Germinal center (tissue), 1 donor: ENCODE measurements around the gene GALNTL6.

Source experiments
- DNase-seq: peaks from one replicate; pipeline ENCODE4 v3.0.0; 2012; ENCODE audit warnings: mixed read lengths, low spot score

GALNTL6 gene

DNA sequence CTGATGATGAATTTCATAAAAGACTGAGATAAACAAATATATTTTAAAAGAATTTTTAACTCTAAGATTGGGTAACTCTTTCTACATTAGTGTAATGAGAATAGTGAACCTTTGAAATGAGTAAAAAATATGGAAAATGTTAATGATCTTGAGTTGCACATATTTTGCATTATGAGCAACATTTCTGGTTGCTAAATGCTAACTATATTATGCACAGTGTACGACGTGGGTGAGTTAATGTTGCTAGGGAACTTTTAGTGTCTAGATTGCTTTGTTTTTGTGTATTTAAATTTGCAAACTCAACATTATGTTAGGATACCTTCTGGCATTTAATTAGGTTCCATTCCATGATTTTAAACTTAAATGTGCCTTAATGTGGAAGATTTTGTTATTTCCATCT, 742.5 kb downstream of the GALNTL6 start:
- no peak for DNase-seq

DNA sequence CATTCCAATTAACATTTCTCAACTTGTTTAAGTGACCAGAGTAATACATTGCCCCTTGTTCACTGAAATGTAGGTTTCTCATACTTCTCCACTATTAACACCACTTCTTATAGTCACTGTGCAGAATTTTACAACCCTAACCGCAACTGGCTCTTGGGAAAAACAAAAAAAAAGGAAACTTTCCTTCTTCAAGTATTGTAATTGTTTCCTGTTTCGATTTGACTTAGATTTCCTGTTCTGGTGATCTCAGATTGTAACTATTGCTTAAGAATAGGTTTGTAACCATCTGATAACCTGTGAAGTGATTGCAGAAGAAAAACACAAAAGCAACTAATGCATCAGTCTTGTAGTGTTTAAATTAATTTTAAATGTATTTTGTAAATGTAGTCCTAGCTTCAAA, 760.7 kb downstream of the GALNTL6 start:
- peak; percentile 2 for DNase-seq

DNA sequence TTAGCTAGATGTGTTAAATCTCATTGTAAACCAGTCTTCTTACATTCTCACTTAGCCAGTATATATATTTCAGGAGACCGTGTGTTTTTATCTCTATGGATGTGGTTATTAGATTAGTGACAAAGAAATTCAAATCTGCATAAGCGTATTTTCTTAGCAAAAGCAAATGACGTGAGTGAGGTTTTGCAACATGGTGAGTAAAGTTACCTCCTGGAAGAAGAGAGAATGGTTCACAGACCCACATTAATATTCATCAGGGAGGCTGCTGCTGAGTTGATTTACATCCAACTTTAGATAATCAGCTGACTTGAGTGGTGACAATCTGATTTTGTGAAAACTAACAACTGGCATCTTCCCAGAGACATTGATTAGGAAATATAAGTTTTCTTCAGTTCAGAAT, 765.5 kb downstream of the GALNTL6 start:
- no peak for DNase-seq

DNA sequence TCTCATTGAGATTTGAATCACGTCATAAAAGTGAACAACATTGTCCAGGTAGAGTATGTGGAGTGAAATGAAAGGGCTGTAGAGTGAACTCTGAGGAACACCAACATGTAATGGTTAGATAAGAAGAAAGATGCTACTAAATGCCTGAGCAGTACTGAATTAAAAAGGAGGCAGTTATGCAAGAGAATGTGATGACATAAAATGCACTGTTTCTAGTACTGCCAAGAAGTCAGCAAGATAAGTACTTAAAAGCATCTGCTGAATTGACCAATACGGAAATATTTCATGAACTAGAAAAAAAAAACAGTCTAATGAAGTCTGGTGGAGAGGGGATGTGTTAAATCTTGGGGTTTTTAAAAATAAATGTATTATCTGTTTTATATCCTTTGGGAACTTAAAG, 771.6 kb downstream of the GALNTL6 start:
- no peak for DNase-seq

DNA sequence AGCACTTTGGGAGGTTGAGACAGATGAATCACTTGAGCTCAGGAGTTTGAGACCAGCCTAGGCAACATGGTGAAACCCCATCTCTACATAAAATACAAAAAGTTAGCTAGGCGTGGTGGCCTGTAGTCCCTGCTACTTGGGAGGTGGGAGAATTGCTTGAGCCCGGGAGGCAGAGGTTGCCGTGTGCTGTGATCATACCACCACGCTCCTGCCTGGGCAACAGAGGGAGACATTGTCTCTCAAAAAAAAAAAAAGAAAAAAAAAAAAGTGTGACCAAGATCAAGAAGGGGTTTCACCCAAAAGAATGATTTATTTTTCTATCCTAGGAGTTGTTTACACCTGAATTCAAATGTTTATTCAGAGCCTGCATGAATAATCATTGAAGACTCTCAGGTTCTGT, 783.0 kb downstream of the GALNTL6 start:
- DNase-seq: no peak

DNA sequence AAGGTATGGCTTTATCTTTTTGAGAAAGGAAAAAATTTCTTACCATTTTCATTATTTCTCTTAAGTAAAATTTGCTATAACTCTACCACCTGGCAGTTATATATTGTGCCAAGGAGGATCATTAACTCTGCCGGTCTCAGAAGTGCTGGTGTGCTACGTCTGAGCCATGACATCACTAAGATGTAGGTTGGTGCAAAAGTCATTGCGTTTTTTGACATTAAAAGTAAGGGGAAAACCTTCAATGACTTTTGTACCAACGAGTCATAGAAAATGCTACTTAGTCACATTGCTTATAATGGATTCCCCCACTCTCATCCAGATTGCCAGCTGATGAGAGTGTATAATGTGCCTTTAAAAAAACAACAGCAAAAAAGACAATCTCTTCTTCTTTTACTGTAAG, 786.4 kb downstream of the GALNTL6 start:
- DNase-seq: no peak

DNA sequence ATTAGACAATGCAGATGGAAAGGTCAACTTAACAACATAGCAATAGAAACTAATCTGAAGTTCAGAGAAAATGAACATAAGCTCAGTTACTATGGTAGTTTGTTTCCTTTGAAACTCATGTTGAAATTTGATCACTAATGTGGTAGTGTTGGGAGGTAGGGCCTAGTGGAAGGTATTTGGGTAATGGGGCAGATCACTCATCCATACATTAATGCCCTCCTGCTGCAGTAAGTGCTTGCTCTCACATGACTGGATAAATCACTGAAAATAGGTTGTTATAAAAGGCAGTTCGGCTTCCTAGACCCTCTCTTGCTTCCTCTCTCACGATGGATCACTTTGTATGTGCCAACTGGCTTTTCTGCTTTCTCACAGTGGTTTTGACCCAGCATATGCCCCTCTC, 788.0 kb downstream of the GALNTL6 start:
- DNase-seq: no peak

DNA sequence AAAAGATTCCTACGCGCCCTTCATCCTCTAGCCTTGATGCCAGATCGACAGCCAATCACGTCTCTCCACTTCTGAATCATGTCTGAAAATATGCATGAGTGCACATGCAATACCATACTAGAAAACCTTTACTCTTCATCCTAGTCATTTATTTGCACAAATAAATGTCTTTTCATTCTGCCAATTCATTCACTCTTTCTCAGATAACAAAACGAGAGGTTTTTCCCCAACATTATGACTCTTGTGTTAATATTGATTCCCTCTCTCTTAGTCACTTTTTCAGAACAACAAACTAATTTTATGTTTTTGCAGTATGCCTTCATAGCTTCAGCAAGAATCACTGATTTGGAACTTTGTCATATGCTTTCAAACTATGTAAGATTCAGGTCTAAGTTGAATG, 806.0 kb downstream of the GALNTL6 start:
- no peak for DNase-seq

DNA sequence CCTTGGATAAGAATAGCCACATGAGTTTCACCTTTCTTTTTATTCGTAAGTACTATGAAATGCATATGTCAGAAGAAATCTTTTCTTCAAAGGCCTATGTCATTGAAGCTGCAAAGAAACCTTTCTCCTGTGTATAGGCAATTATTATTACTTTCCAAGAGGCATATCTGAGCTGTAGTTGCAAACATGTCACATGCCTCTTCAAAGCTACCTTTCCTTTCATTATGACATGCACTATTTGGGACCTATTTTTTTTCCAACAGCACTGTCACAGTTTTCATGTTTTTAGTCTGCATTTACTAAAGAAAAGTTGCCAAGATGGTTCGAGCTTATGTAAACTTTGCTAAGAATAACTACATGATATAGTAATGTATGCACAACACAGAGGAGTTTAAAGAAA, 806.6 kb downstream of the GALNTL6 start:
- DNase-seq: no peak

DNA sequence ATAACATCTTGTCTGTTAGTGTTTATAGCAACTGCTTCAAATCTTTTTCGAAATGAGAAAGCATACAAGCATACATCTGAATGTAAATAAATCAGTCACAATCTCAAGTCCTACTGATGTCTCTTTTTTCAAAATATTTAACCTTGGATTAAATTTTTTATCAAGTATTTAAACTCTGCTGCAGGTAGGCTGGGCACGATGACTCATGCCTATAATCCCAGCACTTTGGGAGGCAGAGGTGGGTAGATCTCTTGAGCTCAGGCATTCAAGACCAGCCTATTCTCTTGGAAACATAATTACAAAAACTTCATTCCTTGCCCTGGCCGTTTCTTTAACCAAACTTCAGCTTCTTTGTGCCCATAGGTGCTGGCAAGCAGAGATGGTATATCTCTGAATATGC, 815.1 kb downstream of the GALNTL6 start:
- DNase-seq: no peak

DNA sequence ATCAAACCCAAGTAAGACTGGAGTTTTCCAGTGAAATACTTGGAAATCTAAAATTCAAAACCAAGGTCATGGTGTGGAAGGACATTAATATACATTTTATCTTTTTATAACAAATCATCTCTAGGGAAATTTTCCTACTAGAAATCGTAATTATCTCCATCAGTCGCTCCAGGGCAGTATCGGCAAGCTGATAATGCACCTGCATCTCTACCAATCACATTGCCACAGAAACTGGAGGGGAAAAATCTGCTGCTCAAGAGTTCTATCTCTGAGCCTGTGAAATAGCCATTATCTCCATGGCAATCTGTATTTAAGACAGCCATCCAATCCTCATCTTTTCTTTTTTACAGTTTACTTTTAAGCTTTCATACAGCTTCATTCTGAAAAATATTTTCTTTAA, 817.1 kb downstream of the GALNTL6 start:
- DNase-seq: no peak

DNA sequence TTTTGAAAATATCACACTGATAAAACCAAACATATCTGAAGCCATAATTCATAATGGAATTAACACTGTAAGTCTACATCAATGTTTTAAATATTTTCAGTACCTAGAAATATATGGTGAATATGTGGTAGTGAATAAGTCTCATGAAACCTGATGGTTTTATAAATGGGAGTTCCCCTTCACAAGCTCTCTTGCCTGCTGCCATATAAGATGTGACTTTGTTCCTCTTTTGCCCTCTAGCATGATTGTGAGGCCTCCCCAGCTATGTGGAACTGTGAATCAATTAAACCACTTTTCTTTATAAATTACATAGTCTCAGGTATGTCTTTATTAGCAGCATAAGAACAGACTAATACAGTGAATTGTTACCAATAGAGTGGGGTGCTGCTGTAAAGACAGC, 818.6 kb downstream of the GALNTL6 start:
- no peak for DNase-seq

DNA sequence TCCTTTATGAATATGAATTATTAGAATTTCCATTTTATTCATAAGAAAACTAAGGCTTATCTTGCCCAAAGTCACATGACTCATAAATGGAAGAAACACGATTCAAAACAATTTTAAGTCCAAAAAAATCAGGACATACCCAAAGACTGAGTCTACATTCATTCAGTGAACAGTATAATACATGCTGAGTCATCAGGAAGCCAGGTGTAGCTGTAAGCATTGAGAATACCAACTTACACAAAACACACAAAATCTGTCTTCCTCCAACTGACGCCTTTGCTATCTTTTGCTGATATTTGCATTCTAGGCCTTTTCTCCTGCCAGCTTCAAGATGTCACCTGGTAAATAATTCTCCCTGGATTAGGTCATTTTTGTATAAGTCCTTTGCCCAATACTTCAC, 835.3 kb downstream of the GALNTL6 start:
- no peak for DNase-seq

DNA sequence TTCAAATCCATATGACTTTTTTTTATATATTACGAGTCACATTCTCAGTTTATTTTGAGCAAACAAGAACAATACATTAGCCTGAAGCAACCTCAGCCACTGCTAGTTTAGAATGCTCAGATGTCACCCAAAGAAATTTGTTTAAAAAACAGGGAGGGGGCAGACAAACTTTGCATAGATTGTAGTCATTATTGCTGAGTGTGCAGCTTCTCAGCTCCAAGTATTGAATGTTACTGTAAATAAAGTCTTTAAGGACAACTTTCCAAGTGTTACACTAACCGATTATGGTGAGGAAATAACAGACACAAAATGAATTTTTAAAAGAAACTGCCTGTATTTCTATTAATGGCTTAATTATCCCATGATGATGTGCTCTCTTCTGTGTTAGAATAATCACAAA, 835.9 kb downstream of the GALNTL6 start:
- DNase-seq: no peak

DNA sequence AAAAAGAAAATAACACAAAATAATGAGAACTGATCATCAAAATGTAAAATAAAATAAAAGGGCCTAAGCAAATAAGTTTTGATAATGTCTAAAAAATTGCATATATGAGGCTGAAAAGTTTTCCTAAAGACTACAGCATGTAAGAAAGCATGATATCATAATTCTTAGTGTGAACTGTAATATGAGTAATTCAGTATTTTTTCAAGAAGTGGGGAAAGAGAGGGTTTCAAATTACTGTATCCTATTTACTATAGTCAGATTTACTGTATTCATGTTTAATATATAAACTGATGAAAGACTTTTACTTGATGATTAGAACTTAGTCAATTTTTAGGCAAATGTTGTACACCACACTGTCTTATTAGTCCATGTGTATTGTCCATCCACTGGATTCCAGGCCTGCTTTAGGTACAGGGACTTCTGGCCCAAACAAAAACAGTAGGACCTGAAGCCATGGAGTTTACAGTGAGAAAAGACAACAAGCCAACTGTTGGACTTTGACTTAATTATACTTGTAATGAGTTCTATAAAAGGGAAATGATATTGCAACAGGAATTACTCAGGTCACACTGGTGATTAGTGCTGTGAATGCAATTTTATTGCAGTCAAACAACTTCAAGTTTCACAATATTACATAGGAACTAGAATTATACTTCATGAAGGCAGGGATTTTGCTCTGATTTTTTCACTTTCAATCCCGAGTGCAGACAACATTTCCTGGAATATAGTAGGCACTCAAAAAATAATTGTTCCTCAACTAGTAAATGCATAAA, 837.7 kb downstream of the GALNTL6 start:
- DNase-seq: no peak

DNA sequence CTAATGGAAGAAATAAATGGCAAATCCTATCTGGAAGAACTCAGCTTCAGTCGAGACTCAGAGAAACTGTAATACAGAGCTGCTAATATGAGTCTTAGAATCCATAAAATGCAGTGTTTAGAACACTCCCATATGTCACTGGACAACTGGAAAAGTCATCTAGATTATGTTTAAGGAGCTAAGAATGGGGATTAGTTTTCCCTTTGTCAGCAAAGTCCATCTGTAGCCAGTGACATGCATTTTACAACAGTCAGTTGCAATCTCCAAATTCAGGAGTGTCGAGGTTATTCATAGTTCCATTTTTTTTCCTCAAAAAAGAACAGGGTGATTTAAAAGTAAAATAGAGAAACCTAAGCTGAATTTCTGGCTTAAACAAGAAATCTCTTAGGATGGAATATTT, 838.8 kb downstream of the GALNTL6 start:
- no peak for DNase-seq

DNA sequence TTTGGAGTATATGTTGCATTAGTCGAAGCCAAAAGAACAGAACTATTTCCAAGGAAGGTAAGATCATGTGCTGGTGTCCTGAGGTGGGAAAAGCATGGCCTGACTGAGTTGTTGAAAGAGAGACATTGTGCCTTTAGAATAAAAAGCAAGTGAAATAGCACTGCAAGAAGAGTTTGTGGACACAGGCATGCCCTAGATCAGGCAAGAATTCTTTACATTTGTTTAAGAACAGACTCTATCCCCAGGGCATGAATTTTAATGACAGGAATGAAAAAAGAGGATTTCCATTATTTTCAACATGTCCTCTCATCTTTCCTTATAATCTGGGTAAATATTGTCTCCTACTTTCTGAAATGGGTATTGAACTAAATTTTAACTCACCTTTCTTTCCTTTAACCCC, 839.2 kb downstream of the GALNTL6 start:
- no peak for DNase-seq

DNA sequence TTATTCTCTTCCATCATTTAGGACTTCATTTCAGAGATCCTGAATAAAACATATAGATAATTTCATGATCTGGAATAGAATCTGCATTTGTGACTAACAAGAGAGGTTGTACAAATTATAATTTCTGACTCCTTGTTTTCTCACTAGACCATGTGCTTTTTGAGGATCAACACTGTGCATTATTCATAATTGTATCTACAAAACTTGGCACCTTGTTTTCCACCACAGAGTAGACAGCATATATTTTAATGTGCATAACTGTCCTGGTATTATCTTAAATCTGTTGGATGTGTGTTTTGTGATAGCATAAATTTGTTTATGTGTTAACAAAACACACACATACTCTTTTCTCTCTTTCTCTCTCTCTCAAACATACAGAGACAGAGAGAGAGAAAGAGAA, 840.5 kb downstream of the GALNTL6 start:
- no peak for DNase-seq

DNA sequence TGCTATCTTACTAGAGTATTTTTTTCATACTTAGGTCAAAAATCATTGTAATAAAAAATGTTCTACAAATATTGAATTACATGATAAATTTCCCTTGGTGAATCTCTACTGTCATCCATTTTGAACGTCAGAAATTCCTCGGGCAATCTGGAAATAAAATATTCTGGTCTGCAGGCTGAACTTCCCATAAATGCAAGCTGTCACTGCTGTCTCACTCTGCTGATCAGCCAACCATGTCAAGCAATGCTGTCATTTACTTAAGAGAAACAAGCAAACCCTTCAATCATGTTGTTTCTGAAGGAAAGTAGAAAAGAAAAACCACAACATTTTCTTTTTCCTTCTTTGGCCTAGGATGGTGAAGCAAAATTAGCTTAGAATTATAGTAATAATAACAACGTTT, 841.3 kb downstream of the GALNTL6 start:
- no peak for DNase-seq

DNA sequence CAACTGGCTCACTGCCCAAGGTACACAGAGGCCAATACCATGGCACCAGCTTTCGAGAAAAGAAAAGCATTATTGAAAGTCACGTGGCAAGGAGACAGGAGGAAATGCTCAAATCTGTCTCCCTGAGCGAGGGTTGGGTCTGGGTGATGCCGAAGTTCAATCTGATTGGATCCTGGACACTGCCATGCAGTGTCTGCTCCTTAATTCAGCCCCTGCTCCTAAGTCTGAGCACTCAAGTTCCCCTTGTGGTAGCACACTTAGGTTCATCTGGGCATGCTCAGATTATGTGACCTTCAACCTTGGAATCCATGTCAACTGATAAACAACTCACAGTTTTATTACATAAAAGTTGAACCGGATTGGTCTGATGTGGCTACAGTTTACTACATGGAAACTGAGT, 842.9 kb downstream of the GALNTL6 start:
- DNase-seq: no peak

DNA sequence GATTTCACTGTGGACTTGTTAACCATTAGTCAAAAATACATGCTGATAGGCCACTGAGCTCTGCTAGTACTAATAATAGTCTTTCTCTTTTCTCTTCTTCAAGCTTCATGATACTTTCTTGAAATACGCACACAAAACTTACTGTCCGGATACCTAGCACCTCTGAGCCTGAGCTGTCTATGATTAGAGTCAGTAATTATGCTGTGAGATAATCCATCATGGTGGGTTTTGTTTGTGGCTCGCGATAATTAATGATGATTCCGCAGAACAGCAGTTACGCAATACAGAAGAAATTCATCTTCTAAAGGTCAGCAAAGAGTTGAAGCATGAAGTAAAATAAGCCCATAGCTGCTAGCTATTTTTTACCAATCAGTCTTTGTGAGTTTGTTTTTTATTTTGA, 843.9 kb downstream of the GALNTL6 start:
- DNase-seq: no peak

DNA sequence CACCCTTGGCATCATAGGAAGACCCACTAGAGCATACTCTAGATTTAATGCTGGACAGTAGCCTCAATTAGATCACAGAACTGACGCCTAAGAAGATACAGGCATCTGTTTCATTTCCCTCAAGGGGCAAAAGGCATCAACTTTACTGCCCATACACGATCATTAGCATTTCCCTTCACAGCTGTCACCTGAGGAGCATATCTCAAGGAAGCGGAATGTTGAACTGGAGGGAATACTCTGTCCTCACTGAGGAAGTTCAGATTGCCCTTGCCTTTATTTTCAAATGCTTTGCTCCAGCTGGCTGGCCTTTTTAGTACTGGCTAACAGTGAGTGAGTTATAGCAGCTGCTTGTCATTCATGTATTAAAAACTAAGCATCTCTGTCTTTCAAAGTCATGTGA, 847.0 kb downstream of the GALNTL6 start:
- no peak for DNase-seq

DNA sequence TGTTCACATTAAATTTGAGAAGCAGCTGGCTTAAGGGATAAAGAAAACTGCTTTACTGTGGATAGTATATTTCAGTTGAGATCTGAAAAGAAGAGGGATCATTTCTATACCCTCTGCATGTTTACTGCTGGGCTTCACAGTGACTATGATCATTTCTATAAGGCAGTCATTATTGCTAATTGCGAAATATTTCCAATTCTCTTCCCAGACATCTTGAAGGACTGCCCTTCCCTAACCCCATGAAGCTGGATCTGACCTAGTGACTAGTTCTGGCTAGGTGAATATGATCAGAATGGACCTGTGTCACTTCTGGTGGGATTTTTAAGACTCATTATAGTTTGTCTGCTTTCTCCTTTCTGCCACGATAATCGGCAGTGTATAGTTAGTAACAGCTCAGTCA, 848.9 kb downstream of the GALNTL6 start:
- no peak for DNase-seq

DNA sequence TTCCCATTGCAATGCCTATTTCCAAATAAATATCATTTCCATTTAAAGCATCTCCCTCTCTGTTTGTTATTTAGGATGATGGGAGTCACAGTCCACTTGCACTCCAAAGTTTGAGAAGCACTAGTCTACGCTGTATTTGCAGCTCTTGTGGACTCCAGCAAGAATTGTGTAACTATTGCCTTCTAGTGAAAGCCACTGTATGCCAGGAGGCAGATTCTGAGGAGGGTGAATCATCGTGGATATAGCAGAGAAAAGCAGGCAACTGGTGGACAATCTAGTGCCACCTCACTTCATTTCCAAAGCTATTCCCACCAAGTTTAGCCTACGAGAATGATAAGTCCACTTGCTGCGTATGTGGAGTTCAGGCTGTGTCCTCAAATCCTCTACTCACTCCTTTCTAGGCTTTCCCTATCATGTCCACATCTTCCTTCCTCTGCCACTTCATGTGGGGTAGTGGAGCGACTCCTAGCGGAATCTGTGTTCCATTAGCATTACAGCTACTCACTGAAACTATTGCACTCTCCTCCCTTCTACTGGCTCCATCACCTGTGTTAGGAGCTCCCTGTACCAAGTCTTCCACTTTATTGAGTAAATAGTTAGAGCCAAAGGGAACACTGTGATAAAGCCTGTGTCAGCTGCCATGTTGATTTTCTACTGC, 853.6 kb downstream of the GALNTL6 start:
- DNase-seq: no peak
